SKM-1 treated with dmso at 0.1 percent for 144 hours (cell line): ENCODE measurements around the gene TUBAL3.
"Not testable (repeated sequence)": the region's sequence is repeated elsewhere in the genome, so short reads cannot be mapped to it uniquely, and the experiment has no call there.

Experiments used
- DNase-seq: peaks from one replicate; lab custom pipeline; 2025; ENCODE audit not compliant: unreplicated experiment; lab: John Stamatoyannopoulos, UW

TUBAL3 gene

GRCh38 chr10:5424751-5425150 lies 20.1 kb upstream of the TUBAL3 start:
- no peak for DNase-seq

GRCh38 chr10:5423771-5424170 lies 19.1 kb upstream of the TUBAL3 start:
- DNase-seq, result no peak

- no peak for DNase-seq
Measured at GRCh38 chr10:5419466-5420094, 15.0 kb upstream of the TUBAL3 start.

GRCh38 chr10:5418584-5418983 lies 14.0 kb upstream of the TUBAL3 start:
- no peak for DNase-seq

- no peak for DNase-seq
Measured at GRCh38 chr10:5416981-5417380, 12.4 kb upstream of the TUBAL3 start.

GRCh38 chr10:5413012-5413938 lies 8.6 kb upstream of the TUBAL3 start:
- DNase-seq, result no peak

GRCh38 chr10:5412277-5412941 lies 7.8 kb upstream of the TUBAL3 start, which contains the start of gene NET1:
Gene NET1 (plus strand): TSS chr10:5412557. CDS start chr10:5412693, 136 bp downstream.
- peak; percentile 36 for DNase-seq

GRCh38 chr10:5411941-5412276 lies 7.3 kb upstream of the TUBAL3 start:
- no peak for DNase-seq

- DNase-seq, result not testable (repeated sequence)
Measured at GRCh38 chr10:5410787-5411186, 6.2 kb upstream of the TUBAL3 start.

GRCh38 chr10:5406918-5407317 lies 2.3 kb upstream of the TUBAL3 start:
- no peak for DNase-seq

- no peak for DNase-seq
Measured at GRCh38 chr10:5402798-5403197, 1.8 kb downstream of the TUBAL3 start.

- no peak for DNase-seq
Measured at GRCh38 chr10:5400468-5401240, 4.0 kb downstream of the TUBAL3 start.

GRCh38 chr10:5399332-5399731 lies 5.3 kb downstream of the TUBAL3 start:
- no peak for DNase-seq

- DNase-seq, result no peak
Measured at GRCh38 chr10:5396556-5397300, 7.9 kb downstream of the TUBAL3 start.

GRCh38 chr10:5395168-5395567 lies 9.5 kb downstream of the TUBAL3 start:
- no peak for DNase-seq

- DNase-seq, result no peak
Measured at GRCh38 chr10:5393529-5393928, 11.1 kb downstream of the TUBAL3 start.

GRCh38 chr10:5391790-5392189 lies 12.8 kb downstream of the TUBAL3 start:
- no peak for DNase-seq

- no peak for DNase-seq
Measured at GRCh38 chr10:5390607-5391205, 13.9 kb downstream of the TUBAL3 start.

- DNase-seq, result no peak
Measured at GRCh38 chr10:5387169-5387568, 17.5 kb downstream of the TUBAL3 start.

GRCh38 chr10:5385224-5385623 lies 19.4 kb downstream of the TUBAL3 start:
- no peak for DNase-seq
